ENCODE data around the gene EEF1AKMT4.
A peak's percentile ranks its signal among the peaks of the same experiment; 100 is the strongest.

The EEF1AKMT4 gene

GRCh38 chr3:184236033-184236410 is 13.4 kb upstream of the EEF1AKMT4 start:
- DNase-seq: no peak

GRCh38 chr3:184236636-184237035 is 12.8 kb upstream of the EEF1AKMT4 start:
- DNase-seq: no peak

- no peak for DNase-seq
Measured at GRCh38 chr3:184237211-184237610, 12.3 kb upstream of the EEF1AKMT4 start.

- no peak for DNase-seq
Measured at GRCh38 chr3:184237807-184238206, 11.7 kb upstream of the EEF1AKMT4 start.

- DNase-seq: no peak
Measured at GRCh38 chr3:184238246-184238818, 11.1 kb upstream of the EEF1AKMT4 start.

- DNase-seq: no peak
Measured at GRCh38 chr3:184239221-184239620, 10.3 kb upstream of the EEF1AKMT4 start.

- no peak for DNase-seq
Measured at GRCh38 chr3:184239708-184240107, 9.8 kb upstream of the EEF1AKMT4 start.

- DNase-seq: no peak
Measured at GRCh38 chr3:184240384-184241140, 8.9 kb upstream of the EEF1AKMT4 start.

GRCh38 chr3:184241141-184241446 is 8.4 kb upstream of the EEF1AKMT4 start:
- no peak for DNase-seq

GRCh38 chr3:184241447-184242296 is 7.8 kb upstream of the EEF1AKMT4 start:
- DNase-seq: no peak

- DNase-seq: no peak
Measured at GRCh38 chr3:184242297-184242685, 7.2 kb upstream of the EEF1AKMT4 start.

- peak; percentile 90 for DNase-seq
Measured at GRCh38 chr3:184248454-184249411, 739 bp upstream of the EEF1AKMT4 start, which contains the start of gene ALG3. Gene ALG3, minus strand, starts transcription at chr3:184248962. Its CDS starts 22 bp downstream, at chr3:184248940.

GRCh38 chr3:184250167-184250828 is 826 bp downstream of the EEF1AKMT4 start:
- peak; percentile 91 for DNase-seq

GRCh38 chr3:184255291-184256039 is 6.0 kb downstream of the EEF1AKMT4 start:
- no peak for DNase-seq

- no peak for DNase-seq
Measured at GRCh38 chr3:184257083-184257915, 7.8 kb downstream of the EEF1AKMT4 start.

GRCh38 chr3:184258926-184259325 is 9.5 kb downstream of the EEF1AKMT4 start:
- DNase-seq: no peak

- no peak for DNase-seq
Measured at GRCh38 chr3:184259396-184259877, 10.0 kb downstream of the EEF1AKMT4 start.

- peak; percentile 47 for DNase-seq
Measured at GRCh38 chr3:184259878-184260723, 10.6 kb downstream of the EEF1AKMT4 start.

GRCh38 chr3:184260724-184261269 is 11.3 kb downstream of the EEF1AKMT4 start:
- DNase-seq: no peak
